A673 (cell line): ENCODE measurements around the gene DPP7.

Source experiments
- CTCF ChIP-seq: fragments of 300-800, 200-600 bp; sonication (generic); conservative IDR thresholded peaks from 2 replicates; pipeline ENCODE4 v1.5.1; 2017; ENCODE audit warnings: low read depth, mild to moderate bottlenecking, antibody characterized with exemption, low read length, moderate library complexity, mixed read lengths
- EZH2 ChIP-seq: fragments of 200-600 bp; sonication (generic); IDR thresholded peaks from 2 replicates; pipeline ENCODE4 v1.6.1; 2017; ENCODE audit warnings: borderline replicate concordance, low read depth, mild to moderate bottlenecking, mixed read lengths, antibody characterized with exemption, low read length; ENCODE audit not compliant: poor library complexity, severe bottlenecking

GRCh38 chr9:137065336-137065967 is 49.1 kb downstream of the DPP7 start:
- no peak for TF ChIP-seq CTCF
- TF ChIP-seq EZH2: no peak
